ENCODE measurements around the gene FAM180A.

GRCh38 chr7:135792866-135793265 lies 44.3 kb upstream of the FAM180A start:
- TF ChIP-seq RBM34 (IDR thresholded peaks at IDR 0.05; ENCODE audit: borderline replicate concordance, insufficient read depth, low read length) = no peak
- no peak for TF ChIP-seq ZNF121 (CRISPR knock-in tag; conservative IDR thresholded peaks at IDR 0.05)
- TF ChIP-seq CHCHD3 (CRISPR knock-in tag; IDR thresholded peaks at IDR 0.05) = no peak
- TF ChIP-seq PRDM10 (IDR thresholded peaks at IDR 0.05; ENCODE audit: partially characterized antibody) = no peak
- TF ChIP-seq MAZ (CRISPR knock-in tag; conservative IDR thresholded peaks at IDR 0.05 in 1 of 2, IDR thresholded peaks at IDR 0.05 in 1 of 2) = no peak
- TF ChIP-seq PREB (CRISPR knock-in tag; IDR thresholded peaks at IDR 0.05) = no peak
- no peak for TF ChIP-seq ZNF512 (tag; IDR thresholded peaks at IDR 0.05)
- no peak for TF ChIP-seq ZNF12 (CRISPR knock-in tag; IDR thresholded peaks at IDR 0.05)
- no peak for TF ChIP-seq SMARCC2 (IDR thresholded peaks at IDR 0.05; ENCODE audit: low read depth)

Measured in K562 (cell line).